SJSA1 (cell line): Measurements from ENCODE around the gene KLRC4. TPM values are rescaled to one million over a fixed set of nuclear protein-coding genes. Genes with fewer than 3 reads are reported as not detected.
"Not testable (repeated sequence)": the region's sequence is repeated elsewhere in the genome, so short reads cannot be mapped to it uniquely, and the experiment has no call there.

Source experiments
- DNase-seq, 2 experiments: peaks; one replicate each; pipeline ENCODE4 v3.0.0-alpha.2; 2015 to 2020; ENCODE audit warnings: low spot score in 2 of 2, low read depth in 1 of 2
- H3K27ac ChIP-seq: fragments of 250-450 bp; sonication (Bioruptor Pico); 2 replicates; pipeline ENCODE4 v1.5.1; 2020; ENCODE audit warnings: mild to moderate bottlenecking, moderate library complexity
- H3K27me3 ChIP-seq: fragments of 250-450 bp; sonication (Bioruptor Pico); replicated peaks from 2 replicates; pipeline ENCODE4 v1.5.1; 2020; ENCODE audit warnings: mild to moderate bottlenecking, moderate library complexity
- H3K36me3 ChIP-seq: fragments of 250-450 bp; sonication (Bioruptor Pico); 2 replicates; pipeline ENCODE4 v1.5.1; 2020; ENCODE audit warnings: mild to moderate bottlenecking
- H3K4me1 ChIP-seq: fragments of 250-450 bp; sonication (Bioruptor Pico); replicated peaks from 2 replicates; pipeline ENCODE4 v1.6.1; 2021; ENCODE audit warnings: mild to moderate bottlenecking
- H3K4me3 ChIP-seq: fragments of 250-450 bp; sonication (Bioruptor Pico); 2 replicates; pipeline ENCODE4 v1.5.1; 2020; ENCODE audit warnings: mild to moderate bottlenecking
- H3K9me3 ChIP-seq: fragments of 250-450 bp; sonication (Bioruptor Pico); replicated peaks from 2 replicates; pipeline ENCODE4 v1.5.1; 2020; ENCODE audit warnings: mild to moderate bottlenecking
- total RNA-seq: library from RNA; depleted of rRNA; stranded (reverse); fragments of >200 nt; shearing (Covaris generic); gene quantifications from 2 replicates; pipeline ENCODE4 v1.2.3, GENCODE V29; 2014

The KLRC4 gene
- total RNA-seq, 1 experiment from 2014 or later: not detected

GRCh38 chr12:10392394-10392930 is 17.1 kb downstream of the KLRC4 start:
- H3K4me1 ChIP-seq: peaks cover 21% of the 10 kb centered on the region
- H3K36me3 ChIP-seq: no peaks in the 10 kb centered on the region
- H3K27me3 ChIP-seq: no peaks in the 10 kb centered on the region
- no peak overlapping the region for H3K4me3 ChIP-seq
- no peak overlapping the region for H3K27ac ChIP-seq
- no peaks in the 10 kb centered on the region for H3K9me3 ChIP-seq
- peak in 1 of 2 experiments; percentile 20 for DNase-seq

GRCh38 chr12:10390991-10391390 is 18.6 kb downstream of the KLRC4 start:
- H3K4me3 ChIP-seq, H3K36me3 ChIP-seq, H3K27me3 ChIP-seq, DNase-seq, H3K27ac ChIP-seq, H3K9me3 ChIP-seq: not testable (repeated sequence)
- H3K4me1 ChIP-seq: peaks cover 14% of the 10 kb centered on the region

GRCh38 chr12:10389904-10390303 is 19.7 kb downstream of the KLRC4 start, which contains the start of gene KLRK1:
KLRK1 (minus strand) TSS chr12:10390041; CDS start chr12:10388810, 1,231 bp downstream.
- no peak within 1 kb of the TSS for H3K27ac ChIP-seq
- DNase-seq: no peak
- H3K4me1 ChIP-seq: peaks cover 15% of the 10 kb centered on the region
- no peaks in the 10 kb centered on the region for H3K9me3 ChIP-seq
- H3K36me3 ChIP-seq: no peaks in the 10 kb centered on the region
- H3K27me3 ChIP-seq: no peaks in the 10 kb centered on the region
- no peak within 1 kb of the TSS for H3K4me3 ChIP-seq

GRCh38 chr12:10388624-10389413 is 20.7 kb downstream of the KLRC4 start:
- no peaks in the 10 kb centered on the region for H3K27me3 ChIP-seq
- no peaks in the 10 kb centered on the region for H3K9me3 ChIP-seq
- DNase-seq: no peak
- H3K36me3 ChIP-seq: no peaks in the 10 kb centered on the region
- peaks cover 11% of the 10 kb centered on the region for H3K4me1 ChIP-seq
- no peak overlapping the region for H3K27ac ChIP-seq
- H3K4me3 ChIP-seq: no peak overlapping the region

- H3K27ac ChIP-seq, DNase-seq, H3K36me3 ChIP-seq, H3K4me3 ChIP-seq, H3K9me3 ChIP-seq, H3K27me3 ChIP-seq: not testable (repeated sequence)
- peaks cover 11% of the 10 kb centered on the region for H3K4me1 ChIP-seq
Observed at GRCh38 chr12:10387498-10387897, 22.1 kb downstream of the KLRC4 start.

- DNase-seq: no peak
- Histone ChIP-seq H3K9me3 (no peaks in the 10 kb centered on the region), H3K4me1 (peaks cover 11% of the 10 kb centered on the region), H3K36me3 (no peaks in the 10 kb centered on the region), H3K4me3 (no peak overlapping the region), H3K27me3 (no peaks in the 10 kb centered on the region), H3K27ac (no peak overlapping the region)
Observed at GRCh38 chr12:10386857-10387256, 22.7 kb downstream of the KLRC4 start.

- no peaks in the 10 kb centered on the region for H3K9me3 ChIP-seq
Observed at GRCh38 chr12:10385166-10385613, 24.4 kb downstream of the KLRC4 start.

GRCh38 chr12:10384191-10384590 is 25.4 kb downstream of the KLRC4 start:
- no peak overlapping the region for H3K27ac ChIP-seq
- peaks cover 11% of the 10 kb centered on the region for H3K4me1 ChIP-seq
- H3K9me3 ChIP-seq: no peaks in the 10 kb centered on the region
- H3K4me3 ChIP-seq: no peak overlapping the region
- no peak for DNase-seq
- H3K36me3 ChIP-seq: no peaks in the 10 kb centered on the region
- H3K27me3 ChIP-seq: no peaks in the 10 kb centered on the region

More at GRCh38 chr12:10385166-10385613, 24.4 kb downstream of the KLRC4 start:
- peak overlapping the region; percentile 12 for H3K27ac ChIP-seq
- H3K27me3 ChIP-seq: no peaks in the 10 kb centered on the region
- no peak overlapping the region for H3K4me3 ChIP-seq
- H3K36me3 ChIP-seq: no peaks in the 10 kb centered on the region
- peaks cover 11% of the 10 kb centered on the region for H3K4me1 ChIP-seq
- DNase-seq: peak in 1 of 2 experiments; percentile 89

- H3K9me3 ChIP-seq: no peaks in the 10 kb centered on the region
- peaks cover 11% of the 10 kb centered on the region for H3K4me1 ChIP-seq
- H3K27ac ChIP-seq: no peak overlapping the region
- H3K4me3 ChIP-seq: no peak overlapping the region
- no peak for DNase-seq
- no peaks in the 10 kb centered on the region for H3K27me3 ChIP-seq
- H3K36me3 ChIP-seq: no peaks in the 10 kb centered on the region
Observed at GRCh38 chr12:10381928-10382628, 27.5 kb downstream of the KLRC4 start.

GRCh38 chr12:10378737-10379136 is 30.8 kb downstream of the KLRC4 start:
- DNase-seq, H3K4me3 ChIP-seq, H3K4me1 ChIP-seq, H3K27ac ChIP-seq, H3K27me3 ChIP-seq, H3K9me3 ChIP-seq, H3K36me3 ChIP-seq: not testable (repeated sequence)

GRCh38 chr12:10374624-10375018 is 34.9 kb downstream of the KLRC4 start:
- no peak overlapping the region for H3K27ac ChIP-seq
- no peaks in the 10 kb centered on the region for H3K27me3 ChIP-seq
- no peak overlapping the region for H3K4me3 ChIP-seq
- H3K4me1 ChIP-seq: no peaks in the 10 kb centered on the region
- H3K9me3 ChIP-seq: no peaks in the 10 kb centered on the region
- no peaks in the 10 kb centered on the region for H3K36me3 ChIP-seq
- no peak for DNase-seq

- H3K4me3 ChIP-seq: no peak overlapping the region
Observed at GRCh38 chr12:10372559-10372958, 37.0 kb downstream of the KLRC4 start.

GRCh38 chr12:10371893-10372535 is 37.5 kb downstream of the KLRC4 start:
- not testable (repeated sequence) for DNase-seq, H3K4me1 ChIP-seq, H3K27ac ChIP-seq, H3K36me3 ChIP-seq, H3K4me3 ChIP-seq, H3K27me3 ChIP-seq, H3K9me3 ChIP-seq

More at GRCh38 chr12:10372559-10372958, 37.0 kb downstream of the KLRC4 start:
- Histone ChIP-seq H3K9me3 (peaks cover 1% of the 10 kb centered on the region), H3K27ac (no peak overlapping the region), H3K36me3 (no peaks in the 10 kb centered on the region), H3K4me1 (no peaks in the 10 kb centered on the region), H3K27me3 (no peaks in the 10 kb centered on the region)
- no peak for DNase-seq
